AG20443 (cell line): ENCODE results near the gene CSNK1D.
"Not testable (repeated sequence)": the region's sequence is repeated elsewhere in the genome, so short reads cannot be mapped to it uniquely, and the experiment has no call there.

Source experiments
- DNase-seq: peaks from one replicate; pipeline ENCODE4 v3.0.0; 2012; ENCODE audit warnings: low spot score, mixed read lengths

CSNK1D gene

DNA sequence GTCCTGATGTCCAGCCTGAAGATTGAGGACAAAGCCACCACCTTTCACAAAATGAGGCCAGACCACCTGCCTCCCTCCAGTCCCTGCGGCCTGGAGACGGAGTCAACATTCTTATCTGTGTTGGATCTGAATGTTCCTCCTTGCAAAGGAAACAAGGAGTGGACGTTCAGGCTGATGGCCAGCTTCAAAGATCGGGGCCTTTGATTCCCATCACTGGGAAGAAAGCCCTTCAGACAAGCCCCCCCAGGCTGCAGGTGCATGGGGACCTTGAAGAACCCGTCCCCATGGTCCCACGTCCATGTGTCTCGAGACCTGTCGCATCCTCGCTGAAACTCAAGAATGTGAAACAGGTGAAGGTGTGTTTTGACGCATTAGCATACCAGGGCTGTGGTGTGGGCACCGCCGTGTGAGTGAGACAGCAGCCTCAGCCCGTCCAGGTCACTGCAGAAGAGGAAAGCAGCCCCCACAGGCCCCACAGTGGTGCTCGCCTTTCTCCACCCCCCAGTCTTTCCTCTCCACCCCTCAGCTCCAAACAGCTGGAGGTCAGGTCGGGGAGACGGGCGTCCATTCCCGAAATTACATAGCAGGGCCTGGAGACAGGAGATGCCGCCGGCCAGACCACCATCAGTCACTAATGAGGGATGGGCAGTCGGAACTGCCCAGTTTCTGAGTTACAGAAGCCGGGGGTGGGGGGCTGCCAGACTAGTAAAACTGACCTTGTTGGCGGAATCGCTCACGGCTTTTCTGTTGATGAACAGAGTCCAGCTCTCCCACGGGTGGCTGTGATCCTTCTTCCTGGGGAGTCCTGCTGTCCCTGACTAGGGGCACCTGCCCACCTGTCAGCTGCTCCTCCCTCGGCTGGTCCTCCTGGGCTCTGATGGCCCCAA, 877 bp upstream of the CSNK1D start:
- DNase-seq, result no peak

GRCh38 chr17:82272495-82273326, 789 bp downstream of the CSNK1D start:
- DNase-seq, result peak; percentile 35

DNA sequence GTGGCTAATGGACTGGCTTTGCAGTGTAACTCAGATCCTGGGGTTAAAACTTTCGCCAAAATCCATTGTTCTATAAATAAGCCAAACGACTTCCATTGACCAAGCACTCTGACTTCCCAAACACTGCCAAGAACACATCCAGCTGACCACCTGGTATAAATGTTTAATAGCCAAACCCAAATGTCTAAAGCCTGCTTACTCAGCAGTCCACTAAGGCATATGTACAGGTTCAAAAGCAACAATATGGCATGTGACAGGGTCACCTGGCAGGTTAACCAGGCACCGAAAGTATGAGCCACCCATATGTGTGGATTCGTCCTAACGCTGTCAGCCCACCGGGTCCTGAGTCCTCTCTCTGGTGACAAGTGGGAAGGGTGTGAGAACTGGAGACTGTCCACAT, 2.1 kb downstream of the CSNK1D start:
- DNase-seq, result no peak

GRCh38 chr17:82270651-82271050, 2.8 kb downstream of the CSNK1D start:
- DNase-seq, result no peak

GRCh38 chr17:82269882-82270500, 3.5 kb downstream of the CSNK1D start:
- DNase-seq, result no peak

DNA sequence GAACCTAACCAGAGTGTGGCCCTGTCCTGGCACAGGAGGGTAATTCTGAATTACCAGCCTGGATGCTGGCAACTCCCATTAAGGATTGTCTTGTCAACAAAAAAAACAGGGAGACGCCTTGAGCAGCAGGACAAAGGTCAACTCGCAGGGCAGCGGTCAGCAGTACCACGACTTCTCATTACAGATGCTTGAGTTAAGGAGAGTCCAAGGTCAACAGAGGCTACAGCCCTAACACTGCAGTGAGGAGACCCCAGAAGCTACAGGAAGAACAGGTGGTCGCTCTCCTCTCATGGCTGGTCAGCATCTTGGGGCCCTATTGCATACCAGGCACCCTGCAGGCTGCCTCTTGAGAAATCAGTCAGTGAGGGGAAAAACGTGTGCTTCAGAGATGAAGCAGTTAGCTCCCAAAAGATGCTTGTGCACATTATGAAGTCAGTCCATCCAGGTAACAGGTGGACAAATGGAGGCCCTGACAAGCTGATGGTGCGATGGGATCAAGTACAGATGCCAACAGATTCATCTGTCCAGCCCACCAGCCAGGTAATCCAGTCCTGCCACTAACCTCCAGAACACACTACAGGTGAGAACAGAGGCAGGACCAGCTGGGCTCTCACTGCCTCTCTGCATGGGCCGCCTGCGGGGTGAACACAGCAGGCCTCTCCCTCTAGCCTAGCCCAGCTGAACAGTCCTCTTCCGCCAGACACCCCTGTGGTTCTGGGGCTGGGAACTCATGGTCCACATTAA, 4.2 kb downstream of the CSNK1D start:
- DNase-seq, result no peak

- peak; percentile 95 for DNase-seq
Measured at GRCh38 chr17:82267575-82268379, 5.7 kb downstream of the CSNK1D start.

DNA sequence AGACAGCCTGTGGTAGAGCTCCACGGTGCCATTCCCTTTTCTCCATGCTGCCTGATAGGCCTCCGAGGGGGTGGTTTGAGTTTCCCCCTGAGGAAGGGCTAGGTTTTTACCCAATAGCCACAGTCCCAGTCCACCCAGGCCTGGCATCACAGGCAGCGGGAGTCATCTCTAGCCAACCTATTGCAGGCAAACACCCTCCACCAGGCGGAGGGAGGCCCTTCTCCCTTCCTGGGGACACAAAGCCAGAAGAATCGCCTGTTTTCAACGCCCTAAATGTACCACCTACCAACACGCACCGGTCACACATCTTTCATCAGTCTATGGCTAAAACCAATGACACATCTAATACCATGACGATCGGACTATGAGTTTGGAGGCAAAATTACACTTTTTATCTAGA, 7.4 kb downstream of the CSNK1D start:
- no peak for DNase-seq

GRCh38 chr17:82263641-82264040, 9.9 kb downstream of the CSNK1D start:
- no peak for DNase-seq

GRCh38 chr17:82262344-82262743, 11.2 kb downstream of the CSNK1D start:
- no peak for DNase-seq

DNA sequence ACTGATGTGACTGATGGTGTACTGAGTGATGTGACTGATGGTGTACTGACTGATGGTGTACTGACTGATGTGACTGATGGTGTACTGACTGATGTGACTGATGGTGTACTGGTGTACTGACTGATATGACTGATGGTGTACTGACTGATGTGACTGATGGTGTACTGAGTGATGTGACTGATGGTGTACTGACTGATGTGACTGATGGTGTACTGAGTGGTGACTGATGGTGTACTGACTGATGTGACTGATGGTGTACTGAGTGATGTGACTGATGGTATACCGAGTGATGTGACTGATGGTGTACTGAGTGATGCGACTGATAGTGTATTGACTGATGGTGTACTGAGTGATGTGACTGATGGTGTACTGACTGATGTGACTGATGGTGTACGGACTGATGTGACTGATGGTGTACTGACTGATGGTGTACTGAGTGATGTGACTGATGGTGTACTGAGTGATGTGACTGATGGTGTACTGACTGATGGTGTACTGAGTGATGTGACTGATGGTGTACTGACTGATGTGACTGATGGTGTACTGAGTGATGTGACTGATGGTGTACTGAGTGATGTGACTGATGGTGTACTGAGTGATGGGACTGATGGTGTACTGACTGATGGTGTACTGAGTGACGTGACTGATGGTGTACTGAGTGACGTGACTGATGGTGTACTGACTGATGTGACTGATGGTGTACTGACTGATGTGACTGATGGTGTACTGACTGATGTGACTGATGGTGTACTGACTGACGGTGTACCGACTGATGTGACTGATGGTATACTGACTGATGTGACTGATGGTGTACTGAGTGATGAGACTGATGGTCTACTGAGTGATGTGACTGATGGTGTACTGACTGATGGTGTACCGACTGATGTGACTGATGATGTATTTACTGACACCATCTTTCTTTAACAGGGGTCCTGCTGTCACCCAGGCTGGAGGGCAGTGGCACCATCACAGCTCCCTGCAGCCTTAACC, 13.2 kb downstream of the CSNK1D start:
- not testable (repeated sequence) for DNase-seq

DNA sequence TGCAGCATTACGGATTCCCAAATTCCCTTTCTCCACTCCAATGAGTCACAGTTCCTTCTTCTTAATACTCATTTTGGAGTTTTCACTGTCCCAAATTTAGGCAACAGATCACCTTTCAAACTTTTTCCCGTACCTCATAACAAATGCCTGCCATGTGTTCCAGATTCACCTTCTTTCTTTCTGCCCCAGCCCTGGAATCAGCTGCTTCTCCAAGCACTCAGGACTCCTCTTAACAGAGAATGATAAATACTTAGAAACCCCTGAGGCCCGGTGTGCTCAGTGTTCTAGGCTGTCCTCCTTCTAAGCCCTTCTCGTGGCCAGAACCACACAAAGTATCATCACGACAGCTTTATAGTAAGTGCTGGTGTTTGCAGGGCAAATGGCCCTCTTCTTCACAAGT, 14.9 kb downstream of the CSNK1D start:
- DNase-seq, result no peak

DNA sequence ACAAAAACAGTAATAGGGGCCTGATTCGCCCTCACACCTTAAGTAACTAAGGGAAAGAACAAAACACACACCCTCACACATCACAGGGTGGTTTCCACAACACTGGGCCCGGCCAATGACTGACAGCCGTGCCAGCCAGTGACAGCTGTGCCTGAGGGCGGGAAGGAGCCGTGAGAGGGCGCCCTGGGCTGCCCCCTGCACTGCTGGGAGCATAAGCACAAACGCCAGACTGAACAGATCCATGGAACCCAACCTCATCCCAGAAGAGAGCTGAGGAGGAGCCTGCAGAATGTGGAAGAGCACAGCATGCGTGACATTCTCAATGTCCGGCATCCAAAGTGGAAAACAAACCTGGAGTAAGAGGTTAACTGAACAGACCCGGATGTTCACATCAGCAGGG, 16.0 kb downstream of the CSNK1D start:
- DNase-seq, result peak; percentile 50

DNA sequence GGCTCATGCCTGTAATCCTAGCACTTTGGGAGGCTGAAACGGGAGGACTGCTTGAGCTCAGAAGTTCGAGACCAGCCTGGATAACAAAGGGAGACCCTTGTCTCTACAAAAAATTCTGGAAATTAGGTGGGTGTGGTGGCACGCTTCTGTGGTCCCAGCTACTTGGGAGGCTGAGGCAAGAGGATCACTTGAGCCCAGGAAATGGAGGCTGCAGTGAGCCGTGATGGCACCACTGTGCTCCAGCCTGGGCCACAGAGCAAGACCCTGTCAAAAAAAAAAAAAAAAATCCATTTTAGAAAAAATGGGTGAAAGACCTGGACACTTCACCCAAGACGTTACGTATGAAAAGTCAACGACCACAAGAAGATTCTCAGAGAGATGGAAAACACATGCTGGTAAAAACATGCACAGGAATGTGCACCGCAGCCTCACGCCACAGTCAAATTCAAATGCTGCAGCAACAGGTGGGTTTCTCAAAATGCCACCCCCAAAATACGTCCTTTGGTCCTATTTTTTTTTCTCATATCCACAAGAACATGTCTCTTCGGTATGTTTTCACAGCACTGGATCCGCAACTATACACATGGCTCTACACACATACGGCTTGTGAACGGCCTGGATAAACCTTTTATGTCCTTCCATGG, 17.1 kb downstream of the CSNK1D start:
- no peak for DNase-seq

DNA sequence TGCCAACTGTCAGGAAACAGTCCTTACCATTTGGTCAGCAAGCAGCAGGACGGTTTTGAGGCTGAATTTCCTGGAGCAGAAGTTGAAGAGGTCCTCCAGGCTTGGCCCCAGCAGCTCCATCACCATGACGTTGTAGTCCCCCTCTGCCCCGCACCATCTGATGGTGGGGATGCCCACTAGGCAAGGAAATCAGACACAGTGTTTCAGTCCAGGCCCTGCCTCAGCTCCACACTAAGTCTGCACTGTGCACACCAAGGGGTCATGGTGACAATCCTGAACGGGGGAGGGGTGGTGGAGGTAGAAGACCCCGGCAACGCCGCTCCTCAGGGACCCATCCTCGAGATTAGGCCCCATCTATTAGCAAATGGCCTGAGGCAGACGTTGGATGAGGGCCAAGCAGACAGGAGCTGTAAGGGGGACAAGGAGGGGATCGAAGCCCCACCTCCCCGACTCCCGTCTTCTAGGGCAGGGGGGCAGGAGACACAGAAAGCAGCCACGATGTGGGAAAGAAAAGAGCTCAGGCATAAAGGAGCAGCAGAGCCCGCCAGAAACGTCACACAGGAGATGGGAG, 18.0 kb downstream of the CSNK1D start:
- no peak for DNase-seq

DNA sequence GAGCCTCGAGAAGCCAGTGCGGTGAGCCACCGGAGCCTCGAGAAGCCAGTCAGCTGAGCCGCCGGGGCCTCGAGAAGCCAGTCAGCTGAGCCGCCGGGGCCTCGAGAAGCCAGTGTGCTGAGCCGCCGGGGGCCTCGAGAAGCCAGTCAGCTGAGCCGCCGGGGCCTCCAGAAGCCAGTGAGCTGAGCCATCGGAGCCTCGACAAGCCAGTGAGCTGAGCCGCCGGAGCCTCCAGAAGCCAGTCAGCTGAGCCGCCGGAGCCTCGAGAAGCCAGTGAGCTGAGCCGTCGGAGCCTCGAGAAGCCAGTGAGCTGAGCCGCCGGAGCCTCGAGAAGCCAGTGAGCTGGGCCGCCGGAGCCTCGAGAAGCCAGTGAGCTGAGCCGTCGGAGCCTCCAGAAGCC, 18.8 kb downstream of the CSNK1D start:
- DNase-seq, result not testable (repeated sequence)

GRCh38 chr17:82254096-82254495, 19.4 kb downstream of the CSNK1D start:
- not testable (repeated sequence) for DNase-seq

- DNase-seq, result no peak
Measured at GRCh38 chr17:82253179-82253544, 20.3 kb downstream of the CSNK1D start.
